Measurements from ENCODE around the gene SCARF1. TPM values are rescaled to one million over a fixed set of nuclear protein-coding genes. Genes with fewer than 3 reads are reported as not detected.

SCARF1 gene
- total RNA-seq, 3 donors from 2014 or later (not counting 1 experiment from before 2014, with no cell fraction given) = 0.59 to 3.1 (median 1.0) TPM

DNA sequence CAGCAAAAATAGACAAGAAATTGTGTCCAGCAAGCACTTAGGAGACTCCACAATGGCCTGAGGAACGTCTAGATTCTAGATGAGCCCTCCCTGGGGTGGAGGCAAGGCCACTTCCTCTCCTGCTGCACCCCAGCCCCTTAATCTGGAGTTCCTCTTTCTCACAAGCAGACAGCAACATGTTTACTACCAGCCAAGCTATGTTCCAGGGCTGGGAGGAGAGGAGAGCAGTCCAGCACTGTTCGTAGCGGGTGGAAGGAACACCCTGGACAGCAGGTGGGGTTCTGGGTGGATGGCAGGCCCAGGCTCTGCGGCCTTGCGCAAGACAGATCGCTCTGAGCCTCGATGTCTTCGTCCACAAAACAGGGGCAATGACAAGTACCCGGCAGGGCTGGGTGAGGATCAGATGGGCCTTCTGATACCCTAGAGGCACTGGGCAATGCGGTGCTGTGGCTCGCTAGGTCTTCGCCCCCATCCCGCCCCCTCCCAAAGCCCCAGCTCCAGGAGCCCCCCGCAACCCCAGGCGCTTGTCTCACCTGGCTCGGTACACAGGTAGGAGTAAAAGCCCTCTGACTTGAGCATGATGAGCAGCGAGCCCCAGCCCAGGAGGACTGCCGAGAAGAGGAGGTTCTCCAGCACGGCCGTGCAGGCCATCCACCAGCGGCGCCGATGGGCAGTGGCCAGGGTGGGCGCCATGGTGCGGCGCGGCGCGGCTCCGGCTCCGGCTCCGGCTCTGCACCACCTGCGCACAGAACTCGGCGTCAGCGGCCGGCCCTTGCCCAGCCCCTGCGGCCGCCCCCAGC is 18.1 kb downstream of the SCARF1 start:
- ATAC-seq = no peak
- H3K27me3 ChIP-seq (ENCODE audit: control insufficient read depth, insufficient read depth, low read length) = no peaks in the 10 kb centered on the region
- Mint-ChIP-seq H3K27me3 (ENCODE audit: low read depth in 2 of 2) (peaks cover 7 to 20% of the 10 kb centered on the region in 2 donors), H3K36me3 (no peaks in the 10 kb centered on the region), H3K27ac (peak overlapping the region; percentile 29 to 51), H3K4me1 (peaks cover 16 to 38% of the 10 kb centered on the region in 2 donors), H3K9me3 (no peaks in the 10 kb centered on the region), H3K4me3 (peak overlapping the region; percentile 79)
- H3K9me3 ChIP-seq (ENCODE audit: control insufficient read depth, insufficient read depth, low read length) = no peaks in the 10 kb centered on the region
- peak in 1 of 2 donors; percentile 37 for DNase-seq
- peak overlapping the region; percentile 42 for H3K27ac ChIP-seq (ENCODE audit: low read length)
- WGBS (ENCODE audit: insufficient coverage) = 6% methylated on average over 39 of the region's 39 CpGs
- intact Hi-C loops (cut with micrococcal nuclease) = loop anchor here (5.0 kb wide), 1 partner anchor 110 kb away; the partner anchor contains the start of gene INPP5K
- H3K36me3 ChIP-seq (ENCODE audit: control insufficient read depth, insufficient read depth, low read length) = no peaks in the 10 kb centered on the region
- peak overlapping the region; percentile 37 for H3K4me3 ChIP-seq (ENCODE audit: low read length)
- H3K4me1 ChIP-seq (ENCODE audit: control insufficient read depth, insufficient read depth, low read length) = peaks cover 36% of the 10 kb centered on the region
- TF ChIP-seq, protein P1, sequence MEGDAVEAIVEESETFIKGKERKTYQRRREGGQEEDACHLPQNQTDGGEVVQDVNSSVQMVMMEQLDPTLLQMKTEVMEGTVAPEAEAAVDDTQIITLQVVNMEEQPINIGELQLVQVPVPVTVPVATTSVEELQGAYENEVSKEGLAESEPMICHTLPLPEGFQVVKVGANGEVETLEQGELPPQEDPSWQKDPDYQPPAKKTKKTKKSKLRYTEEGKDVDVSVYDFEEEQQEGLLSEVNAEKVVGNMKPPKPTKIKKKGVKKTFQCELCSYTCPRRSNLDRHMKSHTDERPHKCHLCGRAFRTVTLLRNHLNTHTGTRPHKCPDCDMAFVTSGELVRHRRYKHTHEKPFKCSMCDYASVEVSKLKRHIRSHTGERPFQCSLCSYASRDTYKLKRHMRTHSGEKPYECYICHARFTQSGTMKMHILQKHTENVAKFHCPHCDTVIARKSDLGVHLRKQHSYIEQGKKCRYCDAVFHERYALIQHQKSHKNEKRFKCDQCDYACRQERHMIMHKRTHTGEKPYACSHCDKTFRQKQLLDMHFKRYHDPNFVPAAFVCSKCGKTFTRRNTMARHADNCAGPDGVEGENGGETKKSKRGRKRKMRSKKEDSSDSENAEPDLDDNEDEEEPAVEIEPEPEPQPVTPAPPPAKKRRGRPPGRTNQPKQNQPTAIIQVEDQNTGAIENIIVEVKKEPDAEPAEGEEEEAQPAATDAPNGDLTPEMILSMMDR (IDR thresholded peaks at IDR 0.05) = no peak

DNA sequence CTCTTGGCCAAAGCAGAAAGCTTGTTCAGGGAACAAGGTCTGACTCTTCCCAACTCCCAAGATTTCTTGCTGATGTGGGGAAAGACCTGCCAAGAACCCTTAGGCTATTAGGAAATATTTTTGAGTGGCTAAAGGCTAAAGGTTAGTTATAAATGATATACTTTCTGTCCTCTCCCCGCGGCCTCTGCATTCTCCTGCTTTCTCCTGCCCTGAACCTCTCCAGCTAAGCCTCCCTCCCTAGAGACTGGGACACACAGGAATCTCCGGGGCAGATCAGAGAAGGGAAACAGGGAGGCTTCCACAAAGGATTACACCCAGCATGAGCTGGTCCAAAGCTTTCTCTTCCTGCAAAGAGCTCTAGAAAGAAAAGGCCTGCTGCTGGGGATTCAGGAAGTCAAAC is 19.2 kb downstream of the SCARF1 start:
- H3K36me3 Mint-ChIP-seq = no peaks in the 10 kb centered on the region
- no peaks in the 10 kb centered on the region for H3K9me3 Mint-ChIP-seq
- no peak overlapping the region for H3K4me3 ChIP-seq (ENCODE audit: low read length)
- H3K4me3 Mint-ChIP-seq = peak overlapping the region; percentile 79
- H3K4me1 ChIP-seq (ENCODE audit: control insufficient read depth, insufficient read depth, low read length) = peaks cover 33% of the 10 kb centered on the region
- H3K27ac ChIP-seq (ENCODE audit: low read length) = no peak overlapping the region
- peaks cover 3 to 20% of the 10 kb centered on the region in 2 donors for H3K27me3 Mint-ChIP-seq (ENCODE audit: low read depth in 2 of 2)
- intact Hi-C loops (cut with micrococcal nuclease) = loop anchor here (5.0 kb wide), 1 partner anchor 109 kb away; the partner anchor contains the start of gene INPP5K
- DNase-seq = no peak
- TF ChIP-seq, protein P1 (IDR thresholded peaks at IDR 0.05) = no peak
- peak overlapping the region in 1 of 2 donors; percentile 51 for H3K27ac Mint-ChIP-seq
- peaks cover 16 to 33% of the 10 kb centered on the region in 2 donors for H3K4me1 Mint-ChIP-seq
- H3K9me3 ChIP-seq (ENCODE audit: control insufficient read depth, insufficient read depth, low read length) = no peaks in the 10 kb centered on the region
- WGBS (ENCODE audit: insufficient coverage) = 95% methylated on average over 3 of the region's 3 CpGs
- H3K36me3 ChIP-seq (ENCODE audit: control insufficient read depth, insufficient read depth, low read length) = peaks cover 2% of the 10 kb centered on the region
- no peak for ATAC-seq
- H3K27me3 ChIP-seq (ENCODE audit: control insufficient read depth, insufficient read depth, low read length) = no peaks in the 10 kb centered on the region

DNA sequence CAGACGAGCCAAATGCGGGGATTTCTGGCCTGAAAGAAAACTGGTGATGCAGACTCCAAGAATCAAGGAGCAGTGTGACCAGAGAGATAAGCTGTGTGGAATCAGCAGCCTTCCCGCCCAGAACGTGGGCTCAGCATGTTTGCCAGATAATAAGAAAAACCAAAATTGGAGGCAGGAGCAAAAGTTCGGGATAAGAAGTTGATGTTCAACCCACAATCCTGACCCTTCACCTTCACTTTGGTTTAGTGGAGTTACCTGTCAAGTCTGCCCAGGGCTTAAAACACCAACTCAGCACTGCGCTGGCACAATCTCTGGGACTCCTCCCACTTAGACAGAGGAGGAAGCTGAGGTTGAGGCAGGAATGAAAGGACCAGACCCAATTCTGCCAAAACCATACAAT is 20.0 kb downstream of the SCARF1 start:
- Mint-ChIP-seq H3K36me3 (no peaks in the 10 kb centered on the region), H3K4me3 (peak overlapping the region; percentile 31), H3K27me3 (ENCODE audit: low read depth in 2 of 2) (peaks cover 3 to 20% of the 10 kb centered on the region in 2 donors), H3K9me3 (no peaks in the 10 kb centered on the region), H3K4me1 (peaks cover 16 to 30% of the 10 kb centered on the region in 2 donors), H3K27ac (no peak overlapping the region)
- no peak overlapping the region for H3K27ac ChIP-seq (ENCODE audit: low read length)
- TF ChIP-seq, protein P1 (IDR thresholded peaks at IDR 0.05) = no peak
- no peaks in the 10 kb centered on the region for H3K27me3 ChIP-seq (ENCODE audit: control insufficient read depth, insufficient read depth, low read length)
- no peaks in the 10 kb centered on the region for H3K9me3 ChIP-seq (ENCODE audit: control insufficient read depth, insufficient read depth, low read length)
- H3K4me3 ChIP-seq (ENCODE audit: low read length) = no peak overlapping the region
- peaks cover 2% of the 10 kb centered on the region for H3K36me3 ChIP-seq (ENCODE audit: control insufficient read depth, insufficient read depth, low read length)
- WGBS (ENCODE audit: insufficient coverage) = 87% methylated on average over 5 of the region's 6 CpGs
- peaks cover 33% of the 10 kb centered on the region for H3K4me1 ChIP-seq (ENCODE audit: control insufficient read depth, insufficient read depth, low read length)
- no peak for DNase-seq
- no peak for ATAC-seq
- intact Hi-C loops (cut with micrococcal nuclease) = loop anchor here (5.0 kb wide), 1 partner anchor 108 kb away; the partner anchor contains the start of gene INPP5K

Measured in natural killer cell (primary cell).